Neural cell (in vitro differentiated cells): ENCODE results near the gene ZNF728. TPM values are rescaled to one million over a fixed set of nuclear protein-coding genes. Genes with fewer than 3 reads are reported as not detected.
"Not testable (repeated sequence)": the region's sequence is repeated elsewhere in the genome, so short reads cannot be mapped to it uniquely, and the experiment has no call there.

ENCODE experiments used
- H2AFZ ChIP-seq: fragments of 200-600, 300-800 bp; sonication (generic), shearing (Covaris generic); 2 replicates; pipeline ENCODE4 v1.6.0; 2014; ENCODE audit warnings: low read depth, mild to moderate bottlenecking, antibody characterized with exemption, low read length, moderate library complexity
- H3F3A ChIP-seq: fragments of 200-600 bp; shearing (Covaris generic); 2 replicates; pipeline ENCODE4 v1.6.1; 2016; ENCODE audit warnings: mild to moderate bottlenecking, moderate library complexity, mixed read lengths, antibody characterized with exemption, low read length; ENCODE audit not compliant: insufficient read depth, poor library complexity, severe bottlenecking
- H3K27ac ChIP-seq: fragments of 200-600, 300-800 bp; sonication (generic), shearing (Covaris generic); 2 replicates; pipeline ENCODE4 v1.5.1; 2014; ENCODE audit warnings: mild to moderate bottlenecking, low read length, moderate library complexity
- H3K27me3 ChIP-seq: fragments of 300-800, 200-600 bp; sonication (generic), shearing (Covaris generic); 2 replicates; pipeline ENCODE4 v1.6.0; 2014; ENCODE audit warnings: mild to moderate bottlenecking, low read depth, low read length, moderate library complexity; ENCODE audit not compliant: insufficient read depth
- H3K36me3 ChIP-seq: fragments of 300-800, 200-600 bp; sonication (generic), shearing (Covaris generic); 2 replicates; pipeline ENCODE4 v1.5.1; 2014; ENCODE audit warnings: mild to moderate bottlenecking, antibody characterized with exemption, low read length, moderate library complexity; ENCODE audit not compliant: insufficient read depth
- H3K4me2 ChIP-seq: fragments of 300-800, 200-600 bp; sonication (generic), shearing (Covaris generic); 2 replicates; pipeline ENCODE4 v1.6.0; 2014; ENCODE audit warnings: mild to moderate bottlenecking, low read length
- H3K4me3 ChIP-seq: fragments of 300-800, 200-600 bp; sonication (generic), shearing (Covaris generic); 2 replicates; pipeline ENCODE4 v1.5.1; 2014; ENCODE audit warnings: mild to moderate bottlenecking, low read length, moderate library complexity
- H3K79me2 ChIP-seq: fragments of 200-600 bp; shearing (Covaris generic); replicated peaks from 2 replicates; pipeline ENCODE4 v1.6.0; 2014; ENCODE audit warnings: mild to moderate bottlenecking, low read length, moderate library complexity; ENCODE audit not compliant: insufficient read depth
- H3K9ac ChIP-seq: fragments of 300-800, 200-600 bp; sonication (generic), shearing (Covaris generic); 2 replicates; pipeline ENCODE4 v1.6.1; 2016; ENCODE audit warnings: mild to moderate bottlenecking, low read length, mixed read lengths
- H3K9me2 ChIP-seq: fragments of 200-600 bp; shearing (Covaris generic); 2 replicates; pipeline ENCODE4 v1.6.1; 2016; ENCODE audit warnings: mild to moderate bottlenecking, low read length, mixed read lengths; ENCODE audit not compliant: insufficient read depth
- H3K9me3 ChIP-seq: fragments of 200-600, 300-800 bp; sonication (generic), shearing (Covaris generic); 2 replicates; pipeline ENCODE4 v1.6.1; 2016; ENCODE audit warnings: mild to moderate bottlenecking, mixed run types, low read length, moderate library complexity, mixed read lengths
- H4K20me1 ChIP-seq: fragments of 200-600 bp; shearing (Covaris generic); 2 replicates; pipeline ENCODE4 v1.6.1; 2016; ENCODE audit warnings: mild to moderate bottlenecking, mixed run types; ENCODE audit not compliant: insufficient read depth
- CTCF ChIP-seq: fragments of 450-650 bp; IDR thresholded peaks from 2 replicates; pipeline ENCODE4 v1.5.1; 2014; ENCODE audit warnings: antibody characterized with exemption, mild to moderate bottlenecking, moderate library complexity; ENCODE audit not compliant: poor library complexity, severe bottlenecking
- TAF1 ChIP-seq: IDR thresholded peaks from 2 replicates; pipeline ENCODE4 v1.6.1; 2012; ENCODE audit warnings: low read depth
- polyA plus RNA-seq: library from polyadenylated mRNA; depleted of rRNA; stranded (reverse); fragments of >200 nt; gene quantifications from 2 replicates; pipeline ENCODE4 v1.2.3, GENCODE V29; 2014
- small RNA-seq, 3 experiments: library from RNA; depleted of rRNA; stranded (forward); fragments of <200 nt; gene quantifications; one replicate each; pipeline ENCODE3, GENCODE V24; 2012

The ZNF728 gene
- polyA plus RNA-seq, 1 donor from 2014 or later: not detected

- Histone ChIP-seq H3K27me3 (no peaks in the 10 kb centered on the region), H3K27ac (no peak overlapping the region), H3K9me3 (peaks cover 2% of the 10 kb centered on the region), H3K9me2 (no peaks in the 10 kb centered on the region), H3K4me3 (no peak overlapping the region), H3F3A (no peaks in the 10 kb centered on the region), H3K9ac (no peak overlapping the region), H3K36me3 (no peaks in the 10 kb centered on the region), H3K79me2 (no peaks in the 10 kb centered on the region), H4K20me1 (no peaks in the 10 kb centered on the region), H2AFZ (no peak overlapping the region), H3K4me2 (no peak overlapping the region)
- TF ChIP-seq TAF1 (no peak), CTCF (no peak)
Measured at GRCh38 chr19:22935151-22935550, 67.8 kb downstream of the ZNF728 start.

GRCh38 chr19:22927576-22927975, 75.4 kb downstream of the ZNF728 start:
- H4K20me1 ChIP-seq, H3K36me3 ChIP-seq, H3F3A ChIP-seq, H3K27ac ChIP-seq, H2AFZ ChIP-seq, H3K4me2 ChIP-seq, H3K9me2 ChIP-seq, H3K27me3 ChIP-seq, H3K4me3 ChIP-seq, H3K9ac ChIP-seq, H3K79me2 ChIP-seq, H3K9me3 ChIP-seq: not testable (repeated sequence)

- H3K9ac ChIP-seq, H3K79me2 ChIP-seq, H3K27me3 ChIP-seq, H3K36me3 ChIP-seq, H3K9me2 ChIP-seq, H4K20me1 ChIP-seq, H2AFZ ChIP-seq, H3K9me3 ChIP-seq, H3K27ac ChIP-seq, H3K4me3 ChIP-seq, H3F3A ChIP-seq, H3K4me2 ChIP-seq: not testable (repeated sequence)
Measured at GRCh38 chr19:22925181-22925580, 77.8 kb downstream of the ZNF728 start.

Small RNA genes lying within 50 kb of the gene (small RNA-seq; reads per million reads assigned to genes)
- 0 reads per million in 3 experiments for gene AC022145.2

Other genes starting within 250 kb of the ZNF728 start
- gene ZNF99, start 219.0 kb downstream of the ZNF728 start, polyA plus RNA-seq: not detected in 2 replicates
- not detected in 2 replicates for gene ZNF723, start 170.9 kb downstream of the ZNF728 start, polyA plus RNA-seq
- gene ZNF730, start 113.8 kb upstream of the ZNF728 start, polyA plus RNA-seq: 16.7 and 21.3 TPM in 2 replicates
- gene ZNF724, start 247.2 kb upstream of the ZNF728 start, polyA plus RNA-seq: 2.4 and 3.2 TPM in 2 replicates